ENCODE data around the gene AJUBA. TPM values are rescaled to one million over a fixed set of nuclear protein-coding genes. Genes with fewer than 3 reads are reported as not detected.
"Not testable (repeated sequence)": the region's sequence is repeated elsewhere in the genome, so short reads cannot be mapped to it uniquely, and the experiment has no call there.

The AJUBA gene
- total and polyA plus RNA-seq, 10 donors: 0.63 to 11.0 (median 2.7) TPM

DNA sequence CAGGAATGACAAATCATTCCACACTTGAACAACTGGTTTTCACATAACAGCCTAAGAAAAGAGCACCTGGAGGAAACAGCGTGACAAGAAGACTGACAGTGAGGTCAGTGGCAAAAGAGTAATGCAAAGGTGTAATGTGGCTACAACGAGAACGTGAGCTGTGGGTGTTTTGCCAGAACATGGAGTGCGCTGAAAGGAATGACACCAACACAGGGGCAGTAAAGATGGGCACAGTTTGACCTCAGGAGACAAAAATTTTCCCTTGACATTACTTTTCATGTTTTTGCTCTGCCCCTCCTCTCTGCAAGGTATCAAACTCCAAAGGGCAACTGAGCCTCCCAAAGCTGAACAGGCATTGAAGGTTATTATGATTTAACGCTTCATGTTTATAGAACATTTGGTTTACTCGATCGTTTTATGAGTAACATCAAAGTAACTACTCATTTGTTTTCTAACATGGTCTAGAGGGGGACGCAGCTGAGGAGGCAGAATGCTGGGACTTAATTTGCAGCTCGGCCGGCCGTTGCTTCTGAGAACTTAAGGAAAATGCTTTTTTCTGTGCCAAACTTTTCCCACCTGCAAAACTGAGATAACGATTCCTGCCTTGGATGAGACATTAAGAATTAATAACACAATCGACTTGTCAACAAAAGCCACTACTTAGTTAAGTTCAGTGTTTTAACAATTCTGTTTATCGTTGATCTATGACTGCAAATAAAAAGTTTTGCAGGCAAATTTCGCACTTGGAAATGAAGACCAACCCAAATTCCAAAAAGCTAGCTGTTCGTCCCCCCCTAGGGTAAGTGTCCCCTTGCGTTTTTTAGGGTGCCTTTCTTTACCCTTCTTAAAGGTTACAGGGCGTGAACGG, 26.4 kb downstream of the AJUBA start:
- TF ChIP-seq POLR2AphosphoS5 (IDR thresholded peaks at IDR 0.05): no peak
- TF ChIP-seq, protein P1, sequence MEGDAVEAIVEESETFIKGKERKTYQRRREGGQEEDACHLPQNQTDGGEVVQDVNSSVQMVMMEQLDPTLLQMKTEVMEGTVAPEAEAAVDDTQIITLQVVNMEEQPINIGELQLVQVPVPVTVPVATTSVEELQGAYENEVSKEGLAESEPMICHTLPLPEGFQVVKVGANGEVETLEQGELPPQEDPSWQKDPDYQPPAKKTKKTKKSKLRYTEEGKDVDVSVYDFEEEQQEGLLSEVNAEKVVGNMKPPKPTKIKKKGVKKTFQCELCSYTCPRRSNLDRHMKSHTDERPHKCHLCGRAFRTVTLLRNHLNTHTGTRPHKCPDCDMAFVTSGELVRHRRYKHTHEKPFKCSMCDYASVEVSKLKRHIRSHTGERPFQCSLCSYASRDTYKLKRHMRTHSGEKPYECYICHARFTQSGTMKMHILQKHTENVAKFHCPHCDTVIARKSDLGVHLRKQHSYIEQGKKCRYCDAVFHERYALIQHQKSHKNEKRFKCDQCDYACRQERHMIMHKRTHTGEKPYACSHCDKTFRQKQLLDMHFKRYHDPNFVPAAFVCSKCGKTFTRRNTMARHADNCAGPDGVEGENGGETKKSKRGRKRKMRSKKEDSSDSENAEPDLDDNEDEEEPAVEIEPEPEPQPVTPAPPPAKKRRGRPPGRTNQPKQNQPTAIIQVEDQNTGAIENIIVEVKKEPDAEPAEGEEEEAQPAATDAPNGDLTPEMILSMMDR (IDR thresholded peaks at IDR 0.05 in 8 of 11, conservative IDR thresholded peaks at IDR 0.05 in 3 of 11): no peak
- no peak for TF ChIP-seq POLR2A (IDR thresholded peaks at IDR 0.05)
- WGBS, 5 donors: 22 to 36% (median 24%) methylated on average over 19 of the region's 19 CpGs
- Histone ChIP-seq H3K4me3 (peak overlapping the region; percentile 48 to 83 (median 66)), H3K4me1 (peaks cover 3 to 61% (median 20%) of the 10 kb centered on the region in 6 donors), H3K36me3 (peaks cover 0 to 35% (median 16%) of the 10 kb centered on the region in 6 donors), H3K27ac (peak overlapping the region; percentile 82 to 99 (median 95)), H3K27me3 (replicated peaks in 1 of 7) (no peaks in the 10 kb centered on the region), H3K9me3 (no peaks in the 10 kb centered on the region)
- intact Hi-C loops (cut with DNase I; ENCODE audit: low total_unique reads): no loop called here
- no peak for DNase-seq

DNA sequence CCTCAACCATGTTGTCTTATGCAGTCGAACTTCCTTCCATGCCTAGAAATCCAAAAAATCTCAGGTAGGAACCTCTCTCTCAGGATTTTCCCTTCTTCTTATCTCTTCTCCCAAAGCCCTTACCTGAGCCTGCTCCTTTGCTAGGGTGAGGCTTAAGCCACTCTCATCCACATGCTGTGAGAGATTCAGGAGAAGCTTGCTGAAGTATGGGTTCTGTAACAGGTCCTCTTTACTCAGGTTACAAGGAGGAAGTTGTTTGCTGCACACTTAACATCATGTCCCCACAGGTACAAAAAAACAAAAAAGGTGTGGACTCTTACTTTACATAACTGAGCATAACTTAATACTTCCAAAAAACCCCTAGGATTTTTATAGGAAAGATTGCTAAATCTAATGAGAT, 29.9 kb downstream of the AJUBA start:
- Histone ChIP-seq H3K9me3 (no peaks in the 10 kb centered on the region), H3K27ac (peak overlapping the region in 7 of 8 donors; percentile 49 to 86 (median 85)), H3K36me3 (peaks cover 0 to 70% (median 39%) of the 10 kb centered on the region in 6 donors), H3K4me1 (peaks cover 3 to 59% (median 16%) of the 10 kb centered on the region in 6 donors), H3K27me3 (replicated peaks in 1 of 7) (no peaks in the 10 kb centered on the region), H3K4me3 (peak overlapping the region in 1 of 8 donors; percentile 38)
- no peak for TF ChIP-seq POLR2A (IDR thresholded peaks at IDR 0.05)
- TF ChIP-seq POLR2AphosphoS5 (IDR thresholded peaks at IDR 0.05): no peak
- TF ChIP-seq, protein P1 (IDR thresholded peaks at IDR 0.05 in 8 of 11, conservative IDR thresholded peaks at IDR 0.05 in 3 of 11): no peak
- WGBS, 5 donors: 89 to 100% (median 97%) methylated on average over 1 of the region's 1 CpG
- intact Hi-C loops (cut with DNase I; ENCODE audit: low total_unique reads): no loop called here
- DNase-seq: no peak

DNA sequence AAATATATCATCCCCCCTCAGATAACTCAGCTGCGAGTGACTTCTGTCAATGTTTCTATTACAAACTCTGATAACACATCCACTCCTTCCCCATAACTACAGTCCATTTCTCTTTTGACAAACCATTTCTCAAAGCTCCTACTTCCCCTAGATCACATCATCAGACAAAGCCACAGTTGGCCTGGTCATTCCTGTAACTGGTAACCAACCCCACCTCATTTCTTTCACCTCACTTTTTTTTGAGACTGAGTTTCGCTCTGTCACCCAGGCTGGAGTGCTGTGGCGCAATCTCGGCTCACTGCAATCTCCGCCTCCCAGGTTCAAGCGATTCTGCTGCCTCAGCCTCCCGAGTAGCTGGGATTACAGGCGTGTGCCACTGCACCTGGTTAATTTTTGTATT, 30.6 kb downstream of the AJUBA start:
- TF ChIP-seq POLR2AphosphoS5 (IDR thresholded peaks at IDR 0.05): peak; percentile 17 to 68 (median 41)
- Histone ChIP-seq H3K36me3 (peaks cover 0 to 76% (median 45%) of the 10 kb centered on the region in 6 donors), H3K4me1 (peaks cover 3 to 54% (median 12%) of the 10 kb centered on the region in 6 donors), H3K4me3 (peak overlapping the region in 1 of 8 donors; percentile 38), H3K27ac (peak overlapping the region in 6 of 8 donors; percentile 62 to 86 (median 85))
- DNase-seq: peak; percentile 79
- H3K9me3 ChIP-seq; H3K27me3 ChIP-seq (replicated peaks in 1 of 7); intact Hi-C loops (cut with DNase I; ENCODE audit: low total_unique reads): not testable (repeated sequence)
- 59 to 84% (median 68%) methylated on average over 8 of the region's 8 CpGs for WGBS, 5 donors

DNA sequence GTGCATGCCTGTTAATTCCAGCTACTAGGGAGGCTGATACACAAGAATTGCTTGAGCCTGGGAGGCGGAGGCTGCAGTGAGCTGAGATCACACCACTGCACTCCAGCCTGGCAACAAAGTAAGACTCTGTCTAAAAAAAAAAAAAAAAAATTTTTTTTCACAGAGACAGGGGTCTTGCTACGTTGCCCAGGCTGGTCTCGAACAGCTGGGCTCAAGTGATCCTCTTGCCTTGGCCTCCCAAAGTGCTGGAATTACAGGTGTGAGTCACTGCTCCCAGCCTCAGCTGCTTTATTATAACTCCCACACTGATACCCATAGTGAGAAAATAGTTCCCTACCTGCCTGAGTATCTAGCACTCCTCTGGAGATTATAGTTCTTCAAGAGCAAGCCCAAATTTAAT, 36.7 kb downstream of the AJUBA start:
- TF ChIP-seq, protein P1 (IDR thresholded peaks at IDR 0.05 in 8 of 11, conservative IDR thresholded peaks at IDR 0.05 in 3 of 11): no peak
- TF ChIP-seq POLR2AphosphoS5 (IDR thresholded peaks at IDR 0.05) (no peak), POLR2A (IDR thresholded peaks at IDR 0.05) (no peak)
- intact Hi-C loops (cut with DNase I; ENCODE audit: low total_unique reads): no loop called here
- Histone ChIP-seq H3K4me3 (no peak overlapping the region), H3K27ac (no peak overlapping the region), H3K27me3 (replicated peaks in 1 of 7) (no peaks in the 10 kb centered on the region), H3K36me3 (peaks cover 0 to 99% (median 41%) of the 10 kb centered on the region in 6 donors), H3K9me3 (no peaks in the 10 kb centered on the region), H3K4me1 (peaks cover 0 to 2% (median 0%) of the 10 kb centered on the region in 6 donors)
- WGBS, 5 donors: 93 to 100% (median 98%) methylated on average over 3 of the region's 3 CpGs
- DNase-seq: no peak

Data from spleen (tissue), 11 donors.